Epidermal melanocyte (primary cell): Measurements from ENCODE around the gene TP53INP2.
"Not testable (repeated sequence)": the region's sequence is repeated elsewhere in the genome, so short reads cannot be mapped to it uniquely, and the experiment has no call there.

Source experiments
- DNase-seq: peaks from one replicate; pipeline ENCODE4 v3.0.0; 2011; ENCODE audit warnings: low spot score; ENCODE audit not compliant: insufficient read length

The TP53INP2 gene

GRCh38 chr20:34704177-34705007 is at the start of gene TP53INP2:
Gene TP53INP2 (plus strand): TSS chr20:34704344. CDS start chr20:34708740, 4,396 bp downstream.
- DNase-seq, result peak; percentile 82

- DNase-seq, result not testable (repeated sequence)
Observed at GRCh38 chr20:34658654-34659053, 45.5 kb upstream of the TP53INP2 start.

GRCh38 chr20:34661811-34662210 is 42.3 kb upstream of the TP53INP2 start:
- not testable (repeated sequence) for DNase-seq

- DNase-seq, result no peak
Observed at GRCh38 chr20:34663213-34663943, 40.8 kb upstream of the TP53INP2 start.

GRCh38 chr20:34664751-34665150 is 39.4 kb upstream of the TP53INP2 start:
- not testable (repeated sequence) for DNase-seq

- no peak for DNase-seq
Observed at GRCh38 chr20:34669094-34669493, 35.0 kb upstream of the TP53INP2 start.

GRCh38 chr20:34673412-34673811 is 30.7 kb upstream of the TP53INP2 start:
- no peak for DNase-seq

GRCh38 chr20:34675561-34675960 is 28.6 kb upstream of the TP53INP2 start:
- no peak for DNase-seq

- DNase-seq, result no peak
Observed at GRCh38 chr20:34675993-34676641, 28.0 kb upstream of the TP53INP2 start.

GRCh38 chr20:34676642-34677373 is 27.3 kb upstream of the TP53INP2 start, which contains the start of gene PIGU:
Gene PIGU (minus strand): TSS chr20:34677092. CDS start chr20:34677085, 7 bp downstream.
- peak; percentile 87 for DNase-seq

- no peak for DNase-seq
Observed at GRCh38 chr20:34680586-34681175, 23.5 kb upstream of the TP53INP2 start.

- no peak for DNase-seq
Observed at GRCh38 chr20:34683667-34684066, 20.5 kb upstream of the TP53INP2 start.

GRCh38 chr20:34689486-34689885 is 14.7 kb upstream of the TP53INP2 start:
- DNase-seq, result no peak

GRCh38 chr20:34691838-34692237 is 12.3 kb upstream of the TP53INP2 start:
- DNase-seq, result no peak

GRCh38 chr20:34693414-34693813 is 10.7 kb upstream of the TP53INP2 start:
- no peak for DNase-seq

- DNase-seq, result no peak
Observed at GRCh38 chr20:34701405-34702085, 2.6 kb upstream of the TP53INP2 start.

- no peak for DNase-seq
Observed at GRCh38 chr20:34703061-34703423, 1.1 kb upstream of the TP53INP2 start.

GRCh38 chr20:34703424-34704176 is 544 bp upstream of the TP53INP2 start:
- DNase-seq, result no peak

GRCh38 chr20:34705008-34705396 is 858 bp downstream of the TP53INP2 start:
- DNase-seq, result no peak
